SH-SY5Y (cell line): ENCODE measurements around the gene RNF38.

Source experiments
- GATA2 ChIP-seq: IDR thresholded peaks from 2 replicates; pipeline ENCODE4 v1.6.1; 2011; ENCODE audit warnings: mild to moderate bottlenecking, low read depth, low read length
- GATA3 ChIP-seq: IDR thresholded peaks from 2 replicates; pipeline ENCODE4 v1.6.1; 2011; ENCODE audit warnings: low read depth, mild to moderate bottlenecking, low read length, moderate library complexity

The RNF38 gene

DNA sequence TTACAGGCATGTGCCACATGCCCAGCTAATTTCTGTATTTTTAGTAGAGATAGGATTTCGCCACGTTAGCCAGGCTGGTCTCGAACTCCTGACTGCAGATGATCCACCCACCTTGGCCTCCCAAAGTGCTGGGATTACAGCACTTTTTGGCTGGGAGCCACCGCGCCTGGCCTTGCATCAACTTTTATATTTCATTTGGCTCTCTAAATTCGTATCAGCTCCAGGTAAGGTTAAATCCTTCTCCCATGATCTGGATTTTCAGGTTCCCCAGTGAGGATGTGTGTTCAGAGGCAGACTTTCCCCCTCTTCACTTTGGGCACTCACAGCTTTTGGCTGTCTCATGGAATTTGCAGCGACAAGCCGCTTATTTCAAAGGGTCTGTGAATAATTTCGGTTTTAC, 16.8 kb upstream of the RNF38 start:
- TF ChIP-seq GATA3 (no peak), GATA2 (no peak)

- TF ChIP-seq GATA2: no peak
- no peak for TF ChIP-seq GATA3
Measured at GRCh38 chr9:36415822-36416525, 15.9 kb upstream of the RNF38 start.

DNA sequence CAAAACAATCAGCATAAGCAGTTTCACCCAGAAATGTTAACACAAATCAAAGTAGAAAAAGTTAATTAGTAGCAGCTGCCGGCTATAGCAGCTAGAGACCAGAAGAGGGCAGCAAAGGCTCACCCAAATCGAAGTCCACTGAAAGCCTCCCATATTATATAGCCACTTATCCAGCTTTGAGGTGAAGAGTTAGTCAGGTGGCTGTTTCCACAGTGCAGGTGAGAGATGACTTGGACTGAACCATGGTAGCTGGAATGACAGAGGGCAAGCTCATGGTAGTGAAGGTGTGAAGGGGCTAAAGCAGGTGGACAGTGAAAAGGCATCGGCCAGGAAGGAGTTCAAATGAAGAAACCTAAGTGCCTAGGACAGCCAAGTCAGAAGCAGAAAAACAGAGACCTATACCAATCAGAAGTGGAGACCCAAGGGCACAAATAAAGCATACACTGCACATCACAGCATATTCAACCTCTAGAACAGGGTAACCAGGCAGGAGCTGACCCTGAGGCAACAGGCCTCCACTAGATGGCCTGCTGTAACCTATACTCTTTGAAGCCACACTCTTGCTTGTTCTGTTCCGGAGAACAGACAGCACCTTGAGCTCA, 7.2 kb upstream of the RNF38 start:
- TF ChIP-seq GATA3 (no peak), GATA2 (no peak)

DNA sequence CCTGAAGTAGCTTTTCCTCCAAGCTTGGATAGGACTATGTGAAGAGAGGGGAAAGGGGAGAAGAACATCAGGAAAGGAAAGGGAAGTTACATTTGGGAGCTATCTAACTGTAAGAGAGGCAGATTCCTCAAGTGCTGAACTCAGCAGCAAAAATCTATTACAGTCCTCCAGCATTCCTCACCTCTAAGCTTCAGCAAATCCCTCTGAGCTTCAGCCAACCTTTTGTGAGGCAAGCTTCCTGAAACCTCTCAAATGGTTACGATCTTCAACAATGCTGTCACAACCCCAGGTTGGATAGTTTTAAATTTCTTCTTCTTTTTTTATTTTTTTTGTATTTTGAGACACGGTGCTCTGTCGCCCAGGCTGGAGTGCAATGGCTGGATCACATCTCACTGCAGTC, 2.5 kb upstream of the RNF38 start:
- no peak for TF ChIP-seq GATA2
- TF ChIP-seq GATA3: no peak

GRCh38 chr9:36401897-36402480, 1.9 kb upstream of the RNF38 start:
- TF ChIP-seq GATA3 (no peak), GATA2 (no peak)

GRCh38 chr9:36401164-36401740, 1.2 kb upstream of the RNF38 start:
- TF ChIP-seq GATA2: no peak
- no peak for TF ChIP-seq GATA3

DNA sequence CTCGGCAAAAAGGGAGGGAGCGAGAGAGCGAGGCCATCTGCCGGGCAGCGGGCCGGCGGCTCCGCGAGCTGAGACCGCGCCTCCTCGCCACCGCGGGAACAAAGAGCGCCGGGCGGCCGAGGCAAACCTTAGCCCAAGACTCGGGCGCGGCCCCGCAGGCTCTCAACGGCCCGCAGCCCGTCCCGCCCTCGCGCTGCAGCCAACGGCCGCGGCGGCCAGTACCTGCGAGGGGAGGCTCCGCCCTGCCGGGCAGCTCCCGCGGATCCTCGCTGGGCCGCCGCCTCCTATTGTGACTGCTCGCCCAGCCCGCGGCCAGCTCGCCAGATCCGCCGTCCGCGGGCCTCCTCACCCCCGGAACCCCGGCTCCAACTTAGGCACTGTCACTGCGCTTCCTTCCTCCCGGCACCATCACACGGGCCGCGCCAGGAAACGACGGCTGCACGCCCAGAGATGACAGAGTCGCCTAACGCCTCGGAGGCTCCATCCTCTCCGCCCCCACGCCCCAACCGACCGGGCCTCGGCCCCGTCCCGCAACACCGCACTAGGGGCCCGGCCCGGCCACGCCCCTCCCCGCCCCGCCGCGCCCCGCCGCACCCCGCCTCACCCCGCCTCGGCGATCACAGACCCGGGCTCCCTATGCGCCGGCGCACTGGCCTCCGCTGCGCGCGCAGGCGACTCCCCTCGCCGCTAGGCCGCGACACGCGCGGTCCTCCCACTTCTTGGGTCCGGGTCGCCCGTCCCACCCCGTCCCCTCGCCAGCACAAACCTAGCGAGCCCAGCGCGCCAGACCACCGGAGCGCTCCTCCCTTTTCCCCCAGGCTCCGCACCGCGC, 479 bp upstream of the RNF38 start:
- TF ChIP-seq GATA2: no peak
- TF ChIP-seq GATA3: no peak

GRCh38 chr9:36398745-36399144, 1.3 kb downstream of the RNF38 start:
- TF ChIP-seq GATA3: no peak
- no peak for TF ChIP-seq GATA2

DNA sequence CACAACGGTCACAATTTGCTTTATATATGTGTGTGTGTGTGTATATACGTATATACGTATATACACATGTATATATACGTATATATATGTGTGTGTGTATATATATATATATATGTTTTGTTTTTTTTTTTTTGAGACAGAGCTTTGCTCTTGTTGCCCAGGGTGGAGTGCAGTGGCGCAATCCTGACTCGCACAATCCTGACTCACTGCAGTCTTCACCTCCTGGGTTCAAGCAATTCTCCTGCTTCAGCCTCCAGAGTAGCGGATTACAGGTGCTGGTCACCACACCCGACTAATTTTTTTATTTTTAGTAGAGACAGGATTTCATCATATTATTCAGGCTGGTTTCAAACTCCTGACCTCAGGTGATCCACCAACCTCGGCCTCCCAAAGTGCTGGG, 3.1 kb downstream of the RNF38 start:
- TF ChIP-seq GATA3 (no peak), GATA2 (no peak)

- no peak for TF ChIP-seq GATA3
- no peak for TF ChIP-seq GATA2
Measured at GRCh38 chr9:36392489-36392888, 7.6 kb downstream of the RNF38 start.

DNA sequence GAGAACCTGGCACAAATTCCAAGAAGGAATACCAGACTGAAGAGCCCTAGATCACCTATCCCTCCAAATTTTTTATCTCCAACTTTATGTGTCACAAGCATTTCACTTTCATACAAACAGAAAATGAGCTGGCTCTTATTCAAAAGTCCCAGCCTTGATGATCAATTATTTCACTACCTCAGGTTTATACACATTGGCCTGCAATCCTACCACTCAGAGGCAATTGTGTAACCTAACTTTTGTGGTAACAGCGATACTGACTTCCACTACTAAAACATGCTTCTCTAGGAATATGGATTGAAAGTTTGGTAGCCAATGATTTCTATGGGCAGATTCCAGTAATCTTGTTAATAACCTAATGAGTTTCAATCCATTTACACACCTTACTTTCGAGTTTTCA, 10.5 kb downstream of the RNF38 start:
- TF ChIP-seq GATA2: no peak
- TF ChIP-seq GATA3: no peak

GRCh38 chr9:36382484-36382883, 17.6 kb downstream of the RNF38 start:
- TF ChIP-seq GATA3 (no peak), GATA2 (no peak)

DNA sequence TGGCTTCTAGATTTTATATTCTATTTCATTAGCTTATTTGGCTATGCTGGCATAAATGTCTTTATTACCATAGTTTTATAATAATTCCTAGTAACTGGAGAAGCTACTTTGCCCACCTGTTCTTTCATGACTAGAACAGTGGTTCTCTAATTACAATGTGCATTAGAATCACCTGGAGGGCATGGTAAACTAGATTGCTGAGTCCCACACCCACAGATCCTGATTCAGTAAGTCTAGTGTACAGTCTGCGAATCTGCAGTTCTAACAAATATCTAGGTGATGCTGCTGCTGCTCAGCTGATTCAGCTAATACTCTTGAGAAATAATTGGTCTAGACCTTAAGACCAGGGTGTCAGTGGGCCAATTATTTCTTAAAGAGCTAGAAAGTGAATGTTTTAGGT, 35.5 kb downstream of the RNF38 start:
- TF ChIP-seq GATA2: no peak

DNA sequence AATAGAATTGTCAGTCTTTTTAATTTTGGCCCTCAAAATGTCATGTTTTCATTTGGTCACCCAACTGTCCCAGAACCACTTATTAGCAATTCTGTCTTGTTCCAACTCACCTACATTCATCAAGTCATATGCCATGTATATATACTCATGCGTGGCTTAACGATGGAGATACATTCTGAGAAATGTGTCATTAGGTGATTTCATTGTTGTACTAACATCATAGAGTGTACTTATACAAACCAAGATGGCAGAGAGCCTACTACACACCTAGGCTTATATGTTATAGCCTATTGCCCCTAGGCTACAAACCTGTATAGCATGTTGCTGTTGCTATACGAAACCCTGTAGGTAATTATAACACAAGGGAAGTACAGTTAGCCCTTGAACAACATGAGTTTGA, 36.6 kb downstream of the RNF38 start:
- no peak for TF ChIP-seq GATA2
- no peak for TF ChIP-seq GATA3
